ENCODE measurements around the gene MRNIP.
"Not testable (repeated sequence)": the region's sequence is repeated elsewhere in the genome, so short reads cannot be mapped to it uniquely, and the experiment has no call there.

MRNIP gene

DNA sequence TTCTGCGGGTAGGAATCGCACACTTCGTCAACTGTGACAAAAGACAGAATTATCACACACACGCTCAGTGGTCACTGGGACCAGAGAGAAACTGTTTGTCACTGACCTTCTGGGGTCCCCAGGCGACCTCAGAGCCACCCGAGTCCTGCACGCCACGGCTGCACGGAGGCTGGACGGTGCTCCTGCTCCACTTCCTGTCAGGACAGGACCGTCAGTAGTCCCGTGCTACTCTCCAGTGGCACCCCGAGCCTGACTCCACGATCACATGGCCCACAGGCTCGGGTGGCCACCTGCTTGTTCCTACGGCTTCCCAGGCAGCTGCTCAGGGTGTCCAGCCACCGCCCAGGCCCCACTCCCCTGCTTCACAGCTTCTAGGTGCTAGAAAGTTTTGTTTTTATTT, 17.9 kb downstream of the MRNIP start:
- in situ Hi-C loops (cut with HindIII; ENCODE audit: low sequenced_read_pairs): no loop called here

DNA sequence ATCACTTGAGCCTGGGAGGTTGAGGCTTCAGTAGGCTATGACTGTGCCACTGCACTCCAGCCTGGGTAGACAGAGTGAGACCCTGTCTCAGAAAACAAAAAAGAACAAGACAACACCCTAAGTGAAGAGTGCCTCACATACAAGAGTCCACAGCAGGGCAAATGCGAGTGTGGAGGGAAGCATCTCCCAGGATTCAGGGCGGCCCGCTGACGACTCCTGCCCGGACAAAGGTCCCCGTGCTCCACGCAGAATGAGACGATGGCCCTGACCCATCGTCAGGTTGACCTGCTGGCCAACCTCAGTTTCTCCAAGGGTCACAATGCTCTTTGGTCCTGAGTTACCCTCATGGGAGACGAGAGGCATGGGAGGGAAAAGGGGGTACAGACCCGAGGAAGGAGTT, 18.3 kb downstream of the MRNIP start:
- in situ Hi-C loops (cut with HindIII; ENCODE audit: low sequenced_read_pairs): no loop called here

GRCh38 chr5:179839328-179840256, 19.0 kb downstream of the MRNIP start:
- in situ Hi-C loops (cut with HindIII; ENCODE audit: low sequenced_read_pairs): no loop called here

- in situ Hi-C loops (cut with HindIII; ENCODE audit: low sequenced_read_pairs): no loop called here
These were observed 21.3 kb downstream of the MRNIP start for GRCh38 chr5:179837076-179838011.

DNA sequence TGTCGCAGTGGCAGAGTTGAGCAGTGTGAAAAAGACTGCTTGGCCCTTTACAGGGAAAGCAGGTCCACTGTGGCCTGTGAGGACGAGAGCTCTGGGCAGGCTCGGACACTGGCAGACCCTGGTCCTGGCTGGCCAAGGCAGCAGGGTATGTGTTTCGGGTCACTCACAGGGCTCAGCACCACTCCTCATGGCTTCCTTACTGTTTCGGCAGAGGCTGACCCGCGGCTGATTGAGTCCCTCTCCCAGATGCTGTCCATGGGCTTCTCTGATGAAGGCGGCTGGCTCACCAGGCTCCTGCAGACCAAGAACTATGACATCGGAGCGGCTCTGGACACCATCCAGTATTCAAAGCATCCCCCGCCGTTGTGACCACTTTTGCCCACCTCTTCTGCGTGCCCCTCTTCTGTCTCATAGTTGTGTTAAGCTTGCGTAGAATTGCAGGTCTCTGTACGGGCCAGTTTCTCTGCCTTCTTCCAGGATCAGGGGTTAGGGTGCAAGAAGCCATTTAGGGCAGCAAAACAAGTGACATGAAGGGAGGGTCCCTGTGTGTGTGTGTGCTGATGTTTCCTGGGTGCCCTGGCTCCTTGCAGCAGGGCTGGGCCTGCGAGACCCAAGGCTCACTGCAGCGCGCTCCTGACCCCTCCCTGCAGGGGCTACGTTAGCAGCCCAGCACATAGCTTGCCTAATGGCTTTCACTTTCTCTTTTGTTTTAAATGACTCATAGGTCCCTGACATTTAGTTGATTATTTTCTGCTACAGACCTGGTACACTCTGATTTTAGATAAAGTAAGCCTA, 22.2 kb downstream of the MRNIP start:
- in situ Hi-C loops (cut with HindIII; ENCODE audit: low sequenced_read_pairs): no loop called here

DNA sequence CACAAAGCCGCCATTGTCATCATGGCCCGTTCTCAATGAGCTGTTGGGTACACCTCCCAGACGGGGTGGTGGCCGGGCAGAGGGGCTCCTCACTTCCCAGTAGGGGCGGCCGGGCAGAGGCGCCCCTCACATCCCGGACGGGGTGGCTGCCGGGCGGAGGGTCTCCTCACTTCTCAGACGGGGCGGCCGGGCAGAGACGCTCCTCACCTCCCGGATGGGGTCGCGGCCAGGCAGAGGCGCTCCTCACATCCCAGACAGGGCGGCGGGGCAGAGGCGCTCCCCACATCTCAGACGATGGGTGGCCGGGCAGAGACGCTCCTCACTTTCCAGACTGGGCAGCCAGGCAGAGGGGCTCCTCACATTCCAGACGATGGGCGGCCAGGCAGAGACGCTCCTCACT, 23.7 kb downstream of the MRNIP start:
- in situ Hi-C loops (cut with HindIII; ENCODE audit: low sequenced_read_pairs): not testable (repeated sequence)

DNA sequence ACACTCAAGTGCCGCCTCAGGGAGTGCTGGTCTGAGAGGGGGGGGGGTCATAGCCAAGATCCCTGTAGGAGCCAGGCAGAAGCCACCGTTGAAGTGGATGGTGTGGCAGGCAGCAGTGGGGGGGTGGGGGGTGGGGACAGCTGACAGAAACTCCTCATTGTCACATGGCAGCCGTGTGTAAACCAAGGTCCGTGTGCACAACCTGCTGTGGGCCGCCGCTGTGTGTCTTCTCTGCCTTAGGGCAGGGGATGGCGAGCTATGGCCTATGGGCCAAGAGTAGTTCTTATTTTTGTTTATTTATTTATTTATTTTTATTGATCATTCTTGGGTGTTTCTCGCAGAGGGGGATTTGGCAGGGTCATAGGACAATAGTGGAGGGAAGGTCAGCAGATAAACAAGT, 24.5 kb downstream of the MRNIP start:
- in situ Hi-C loops (cut with HindIII; ENCODE audit: low sequenced_read_pairs): no loop called here

DNA sequence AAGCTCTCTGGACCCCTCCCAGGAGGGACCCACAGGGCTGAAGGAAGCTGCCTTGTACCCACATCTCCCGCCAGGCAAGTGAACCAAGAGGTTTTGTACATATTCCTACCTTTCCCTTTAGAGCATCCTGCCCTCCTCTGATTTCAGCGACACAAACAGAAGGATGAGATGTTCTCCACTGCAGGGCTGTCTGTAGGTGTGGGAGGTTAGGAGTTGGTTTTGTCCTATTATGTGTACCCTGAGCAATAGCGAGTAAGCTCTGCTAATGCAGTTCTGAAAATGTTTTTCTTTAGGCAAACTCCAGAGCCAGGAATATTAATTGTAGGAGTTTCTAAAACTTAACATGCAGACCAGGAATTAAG, 24.9 kb downstream of the MRNIP start:
- in situ Hi-C loops (cut with HindIII; ENCODE audit: low sequenced_read_pairs): no loop called here

GRCh38 chr5:179833056-179833708, 25.4 kb downstream of the MRNIP start:
- in situ Hi-C loops (cut with HindIII; ENCODE audit: low sequenced_read_pairs): no loop called here

DNA sequence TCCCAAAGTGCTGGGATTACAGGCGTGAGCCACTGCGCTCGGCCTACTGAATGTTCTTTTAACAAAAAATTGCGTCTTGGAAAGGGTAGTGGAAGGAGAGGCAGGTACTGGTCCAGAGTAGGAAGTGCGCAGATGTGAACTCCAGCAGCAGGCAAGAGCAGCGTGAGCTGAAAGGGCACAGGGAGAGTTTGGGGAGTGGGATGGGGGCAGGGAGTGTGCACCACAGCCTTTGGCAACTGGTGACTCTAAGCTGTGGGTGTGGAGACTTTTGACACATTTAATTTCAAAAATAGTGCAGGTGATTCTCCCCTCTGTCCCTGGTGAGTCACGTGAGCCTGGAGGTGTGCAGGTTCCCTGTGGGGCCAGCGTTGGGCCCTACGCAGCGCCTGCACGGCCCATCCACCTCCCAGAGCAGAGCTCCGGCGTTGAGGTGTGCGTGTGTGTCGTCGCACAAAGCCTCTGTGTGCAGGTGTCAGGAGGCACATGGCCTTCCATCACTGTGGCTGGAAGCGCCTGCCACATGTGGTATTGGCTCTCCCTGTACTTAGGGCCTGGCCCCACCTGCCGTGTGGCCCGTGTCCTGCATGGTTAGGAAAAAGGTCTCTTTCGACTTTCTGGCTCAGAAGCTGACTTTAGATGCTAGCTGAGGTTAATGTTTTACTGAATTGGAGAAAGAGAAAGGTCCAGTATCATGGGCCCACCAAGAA, 26.4 kb downstream of the MRNIP start:
- in situ Hi-C loops (cut with HindIII; ENCODE audit: low sequenced_read_pairs): no loop called here

DNA sequence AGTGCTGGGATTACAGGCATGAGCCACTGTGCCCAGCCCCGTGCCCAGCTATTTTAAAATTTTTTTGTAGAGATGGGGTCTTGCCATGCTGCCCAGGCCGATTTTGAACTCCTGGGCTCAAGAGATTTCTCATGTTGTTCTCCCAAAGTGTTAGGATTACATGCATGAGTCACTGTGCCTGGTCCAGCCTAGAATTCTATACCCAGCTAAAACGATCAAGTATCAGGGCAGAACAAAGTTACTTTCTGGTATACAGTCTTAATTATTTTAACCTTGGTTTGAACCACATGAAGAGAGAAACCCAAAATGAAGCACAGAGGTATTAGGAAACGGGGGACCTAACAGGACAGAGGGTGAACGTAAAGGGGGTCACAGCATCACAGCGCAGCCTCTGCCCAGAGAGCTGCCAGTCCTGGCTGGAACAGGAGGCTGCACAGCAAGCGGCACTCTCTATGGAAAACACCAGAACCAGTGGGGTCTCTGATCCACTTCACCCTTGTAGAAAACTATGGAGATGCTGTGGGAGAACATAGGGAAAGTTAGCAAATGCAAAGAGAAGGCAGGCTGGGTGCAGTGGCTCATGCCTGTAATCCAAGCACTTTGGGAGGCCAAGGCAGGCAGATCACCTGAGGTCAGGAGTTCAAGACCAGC, 27.7 kb downstream of the MRNIP start:
- in situ Hi-C loops (cut with HindIII; ENCODE audit: low sequenced_read_pairs): no loop called here

DNA sequence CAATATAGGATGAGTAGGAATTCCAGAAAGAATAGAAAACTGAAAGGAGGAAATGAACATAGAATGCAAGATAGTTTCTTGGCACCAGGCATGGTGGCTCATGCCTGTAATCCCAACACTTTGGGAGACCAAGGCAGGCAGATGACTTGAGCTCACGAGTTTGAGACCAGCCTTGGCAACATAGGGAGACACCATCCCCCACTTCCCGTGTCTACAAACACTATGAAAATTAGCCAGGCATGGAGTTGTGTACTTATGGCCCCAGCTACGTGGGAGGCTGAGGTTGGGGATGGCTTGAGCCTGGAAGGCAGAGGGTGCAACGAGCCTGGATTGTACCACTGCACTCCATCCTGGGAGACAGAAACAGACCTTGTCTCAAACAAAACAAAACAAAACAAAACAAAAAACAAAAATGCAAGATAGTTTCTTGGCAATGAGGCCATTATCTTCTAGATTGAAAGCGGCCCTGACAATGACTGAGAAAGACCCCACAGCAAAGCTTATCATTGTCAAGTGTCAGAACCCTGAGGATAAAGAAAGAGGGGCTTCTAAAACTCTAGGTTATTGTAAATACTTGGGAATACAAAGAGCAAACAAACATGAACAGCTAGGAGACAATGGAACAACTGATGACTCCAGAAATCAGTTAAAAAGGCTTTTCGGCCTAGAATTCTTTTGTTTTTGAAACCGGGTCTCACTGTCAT, 28.7 kb downstream of the MRNIP start:
- in situ Hi-C loops (cut with HindIII; ENCODE audit: low sequenced_read_pairs): no loop called here

GRCh38 chr5:179828756-179829421, 29.7 kb downstream of the MRNIP start:
- in situ Hi-C loops (cut with HindIII; ENCODE audit: low sequenced_read_pairs): no loop called here

- in situ Hi-C loops (cut with HindIII; ENCODE audit: low sequenced_read_pairs): no loop called here
These were observed 30.9 kb downstream of the MRNIP start for GRCh38 chr5:179827680-179828079.

GRCh38 chr5:179825655-179826182, 32.9 kb downstream of the MRNIP start:
- in situ Hi-C loops (cut with HindIII; ENCODE audit: low sequenced_read_pairs): no loop called here

GRCh38 chr5:179824745-179825112, 33.9 kb downstream of the MRNIP start:
- in situ Hi-C loops (cut with HindIII; ENCODE audit: low sequenced_read_pairs): no loop called here

- in situ Hi-C loops (cut with HindIII; ENCODE audit: low sequenced_read_pairs): no loop called here
These were observed 34.5 kb downstream of the MRNIP start for GRCh38 chr5:179823937-179824744.
